Hepatic stellate cell (primary cell): ENCODE results near the gene THPO.

Experiments
- DNase-seq: peaks from one replicate; pipeline ENCODE4 v3.0.0; 2011; ENCODE audit warnings: low spot score

Gene THPO

DNA sequence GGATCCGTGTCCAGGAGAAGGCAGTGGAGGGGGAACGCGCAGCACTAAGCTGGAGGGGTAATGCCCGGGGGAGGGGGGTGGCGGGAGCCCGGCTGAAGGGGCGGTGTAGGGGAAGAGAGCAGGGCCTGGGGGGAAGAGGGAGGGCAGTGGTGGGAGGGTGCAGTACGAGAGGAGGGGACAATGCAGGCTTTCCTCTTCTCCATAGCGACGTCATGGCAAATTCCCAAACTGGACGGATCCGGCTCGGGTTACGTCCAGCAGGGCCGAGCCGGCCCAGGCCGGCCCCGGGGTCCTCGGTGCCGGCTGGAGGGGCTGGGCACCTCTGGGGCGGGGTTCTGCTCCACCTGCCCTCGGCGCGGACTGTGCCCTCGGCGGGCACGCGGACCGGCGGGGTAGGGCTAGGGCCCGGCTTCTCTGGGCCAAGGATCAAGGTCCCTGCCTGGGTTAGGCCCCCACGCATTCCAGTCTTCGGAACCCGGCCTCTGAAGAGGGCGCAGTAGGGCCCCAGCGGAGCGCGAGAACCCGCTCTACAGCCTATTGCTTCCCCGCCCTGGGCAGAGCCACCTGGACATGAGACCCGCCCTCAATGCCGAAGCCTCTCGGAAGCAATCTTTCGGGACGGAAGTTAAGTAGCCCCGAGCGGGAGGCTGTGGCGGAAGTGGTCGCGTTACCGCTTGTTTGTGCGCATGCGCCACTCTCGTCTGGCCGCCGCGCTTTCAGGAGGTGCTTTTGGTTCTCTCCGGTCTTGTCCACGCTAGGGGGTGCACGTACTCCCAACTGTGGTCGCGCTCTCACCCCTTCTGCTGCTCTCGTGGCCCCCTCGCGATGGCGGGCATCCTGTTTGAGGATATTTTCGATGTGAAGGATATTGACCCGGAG lies 15.1 kb downstream of the THPO start:
- DNase-seq: peak; percentile 97

GRCh38 chr3:184361932-184362667 lies 15.9 kb downstream of the THPO start:
- peak; percentile 75 for DNase-seq

DNA sequence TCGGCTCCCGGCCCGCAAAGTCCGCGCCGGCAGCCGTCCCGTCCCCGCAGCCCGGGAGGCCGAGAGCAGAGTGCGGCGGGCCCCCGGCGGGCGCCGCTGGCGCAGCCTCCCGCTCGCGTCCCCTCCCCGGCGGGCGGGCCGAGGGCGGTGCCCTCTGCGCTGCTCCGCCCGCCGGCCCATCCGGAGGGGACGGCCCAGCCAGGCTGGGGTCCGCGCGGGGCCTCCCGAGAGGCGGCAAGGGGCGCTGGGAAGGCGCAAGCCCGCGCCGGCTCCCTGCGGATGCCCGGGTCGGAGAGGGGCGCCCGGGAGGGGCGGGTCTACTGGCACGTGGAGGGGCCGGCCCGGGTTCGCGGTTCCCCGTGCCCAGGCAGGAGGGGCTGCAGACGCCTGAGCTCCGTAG lies 16.5 kb downstream of the THPO start, which contains the start of the genes CLCN2 and POLR2H:
TSS of gene CLCN2 (minus strand) at position 74 of the 400 bp plus-strand sequence. CDS start 126 bp downstream, outside the sequence.
TSS of gene POLR2H (plus strand) at position 179 of the 400 bp plus-strand sequence. CDS start 1,783 bp downstream, outside the sequence.
- peak; percentile 68 for DNase-seq

GRCh38 chr3:184360929-184361531 lies 17.0 kb downstream of the THPO start:
- DNase-seq: no peak

- no peak for DNase-seq
These were observed 17.7 kb downstream of the THPO start for GRCh38 chr3:184360070-184360928.

DNA sequence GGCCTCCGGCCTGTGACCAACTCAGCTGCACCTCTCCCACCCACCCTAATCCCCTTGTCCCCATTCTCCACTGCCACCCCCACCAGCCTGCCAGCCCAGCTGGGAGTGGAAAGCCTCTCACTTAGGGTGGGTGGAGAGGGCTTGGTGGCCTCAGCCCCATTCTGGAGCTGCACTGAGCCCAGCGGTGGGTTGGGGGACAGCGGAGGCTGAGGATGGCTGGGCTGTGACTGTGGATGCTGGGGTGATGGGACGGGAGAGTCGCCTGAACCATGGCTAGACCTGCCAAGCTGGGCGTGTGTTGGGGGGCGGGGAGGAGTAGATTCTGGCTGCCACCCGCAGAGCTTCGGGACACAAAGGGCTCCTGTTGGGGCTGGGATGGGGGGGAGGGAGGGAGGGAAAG lies 18.4 kb downstream of the THPO start:
- DNase-seq: no peak

DNA sequence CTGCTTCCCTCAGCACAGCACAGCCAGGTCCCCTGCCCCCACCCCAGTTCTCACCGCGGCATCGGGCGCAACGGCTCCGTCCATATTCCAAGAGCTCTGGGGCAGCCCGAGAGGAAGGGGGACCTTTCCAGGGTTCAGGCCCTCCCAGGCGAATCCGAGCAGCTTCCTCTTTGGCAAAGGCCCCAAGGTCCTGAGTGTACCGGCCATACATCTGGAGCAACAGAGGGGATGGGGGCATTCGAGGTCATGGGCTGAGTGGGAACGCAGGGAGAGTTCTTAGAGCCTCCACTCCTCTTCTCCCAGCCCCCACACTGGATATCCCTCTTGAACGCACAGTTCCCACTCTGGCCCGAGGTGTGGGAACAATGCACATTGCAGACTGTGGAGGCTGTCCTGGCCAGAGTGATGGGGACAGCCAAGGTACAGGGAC lies 19.1 kb downstream of the THPO start:
- DNase-seq: no peak

DNA sequence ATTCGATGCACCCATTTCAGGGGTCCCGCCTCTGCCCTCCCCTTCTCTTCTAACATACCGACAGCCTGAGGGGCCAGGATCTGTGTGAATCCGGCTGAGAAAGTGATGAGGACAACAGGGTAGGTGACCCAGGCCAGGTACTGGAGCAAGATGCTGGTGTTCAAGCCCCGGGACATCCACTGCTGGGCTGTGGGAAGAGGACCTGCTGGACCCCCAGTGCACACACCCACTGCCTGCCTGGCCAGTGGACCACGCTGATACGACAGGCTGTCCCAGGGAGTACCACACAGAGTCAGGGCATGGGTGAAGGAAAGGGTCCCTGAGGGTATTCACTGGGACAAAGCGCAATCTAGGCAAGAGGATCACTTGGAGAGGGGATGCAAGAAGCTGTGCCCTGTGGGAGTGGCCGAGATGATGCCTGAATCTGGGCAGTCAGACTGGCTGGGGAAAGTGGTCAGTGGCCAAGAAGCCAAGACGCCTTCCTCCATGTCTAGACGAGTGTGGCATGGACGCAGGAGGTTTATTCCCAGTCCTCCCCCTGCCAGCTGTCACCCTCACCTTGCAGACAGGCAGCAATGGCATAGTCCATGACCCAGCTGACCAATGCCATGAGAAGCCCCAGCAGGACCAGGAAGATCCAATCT lies 19.8 kb downstream of the THPO start:
- no peak for DNase-seq

GRCh38 chr3:184357248-184358123 lies 20.5 kb downstream of the THPO start:
- no peak for DNase-seq

DNA sequence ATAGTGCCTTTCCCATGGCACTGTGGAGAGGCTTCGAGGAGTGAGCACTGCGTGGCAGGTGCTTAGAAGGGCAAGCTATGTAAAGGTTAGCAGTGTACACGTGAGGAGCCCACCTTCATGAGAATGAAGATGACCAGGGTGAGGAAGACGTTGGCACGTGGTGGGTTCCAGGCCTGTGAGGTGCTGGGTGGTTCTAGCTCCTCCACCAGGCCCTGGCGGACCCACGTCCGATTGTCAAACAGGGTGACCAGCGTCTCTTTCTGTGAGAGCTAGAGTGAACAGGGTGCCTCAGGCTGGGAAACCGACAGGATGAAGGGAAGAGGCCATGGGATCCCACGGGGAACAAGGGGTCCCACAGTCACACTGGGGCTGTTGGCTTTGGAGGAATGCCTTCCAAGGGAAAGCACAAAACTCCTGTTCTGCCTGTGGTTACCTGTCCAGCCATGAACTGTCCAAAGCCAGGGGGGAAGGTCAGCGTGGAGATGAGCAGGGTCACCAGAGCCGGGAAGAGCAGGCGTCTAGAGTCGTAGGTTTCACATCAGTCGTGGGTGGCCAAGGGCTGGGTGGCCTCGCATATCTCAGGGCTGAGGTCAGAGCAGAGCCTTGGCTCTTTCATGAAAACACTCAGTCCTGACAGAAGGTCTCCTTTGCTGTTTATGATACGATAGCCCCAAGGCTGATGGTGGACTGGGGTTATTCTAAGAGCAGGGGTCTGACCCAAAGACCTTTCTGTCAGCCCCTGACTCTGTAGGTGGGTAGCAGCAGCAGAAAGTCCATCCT lies 22.6 kb downstream of the THPO start:
- no peak for DNase-seq

- no peak for DNase-seq
These were observed 23.3 kb downstream of the THPO start for GRCh38 chr3:184354754-184355153.

- peak; percentile 65 for DNase-seq
These were observed 23.8 kb downstream of the THPO start for GRCh38 chr3:184354121-184354728.

DNA sequence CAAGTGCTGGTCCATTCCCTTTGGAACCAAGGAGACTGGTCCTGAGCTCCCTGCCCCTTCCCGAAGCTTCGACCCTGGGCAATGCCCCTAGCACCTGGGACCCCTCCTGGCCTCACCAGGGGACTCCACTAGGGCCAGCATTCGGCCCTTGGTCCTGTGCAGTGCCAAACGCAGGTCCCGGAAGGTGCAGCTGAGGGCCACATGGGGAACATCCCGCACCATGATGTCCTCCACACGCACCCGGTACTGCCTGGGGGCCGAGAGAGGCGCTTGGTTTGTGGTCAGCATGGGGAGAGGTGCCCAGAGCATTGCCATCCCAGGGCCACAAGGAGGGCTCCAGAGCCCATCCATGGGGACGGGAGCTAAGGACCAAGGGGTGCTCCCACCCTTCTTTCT lies 24.5 kb downstream of the THPO start:
- no peak for DNase-seq

GRCh38 chr3:184352897-184353545 lies 25.0 kb downstream of the THPO start:
- DNase-seq: no peak

DNA sequence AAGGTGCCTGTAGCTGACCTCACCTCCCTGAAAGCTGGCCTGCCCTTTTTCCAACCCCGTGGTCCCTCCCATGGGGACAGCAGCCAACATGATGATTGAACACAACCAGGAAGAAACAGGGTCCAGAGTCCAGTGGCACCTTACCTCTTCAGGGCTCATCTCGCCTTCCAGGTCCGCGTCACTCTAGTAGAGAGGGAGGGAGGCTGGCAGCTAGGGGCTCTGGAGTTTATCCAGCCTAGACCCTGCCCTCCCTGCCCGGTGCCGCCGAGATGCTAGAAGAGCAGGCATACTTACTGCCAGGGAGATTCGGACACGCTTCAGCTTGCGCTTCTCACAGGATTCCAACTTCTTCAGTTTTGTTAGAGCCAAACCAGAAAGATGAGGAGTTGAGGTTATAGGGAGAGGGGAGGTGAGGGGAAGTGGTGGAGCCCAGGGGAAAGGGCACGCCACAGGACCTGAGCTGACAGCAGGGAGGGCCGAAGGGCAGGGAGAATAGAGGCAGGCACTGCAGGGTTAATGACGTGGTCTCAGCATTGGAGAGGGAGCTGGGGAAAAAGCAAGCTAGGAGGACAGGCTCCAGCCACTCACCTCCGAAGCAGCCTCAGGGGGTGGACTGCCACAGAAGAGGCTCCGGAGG lies 25.7 kb downstream of the THPO start:
- no peak for DNase-seq

- no peak for DNase-seq
These were observed 26.4 kb downstream of the THPO start for GRCh38 chr3:184351511-184352148.

DNA sequence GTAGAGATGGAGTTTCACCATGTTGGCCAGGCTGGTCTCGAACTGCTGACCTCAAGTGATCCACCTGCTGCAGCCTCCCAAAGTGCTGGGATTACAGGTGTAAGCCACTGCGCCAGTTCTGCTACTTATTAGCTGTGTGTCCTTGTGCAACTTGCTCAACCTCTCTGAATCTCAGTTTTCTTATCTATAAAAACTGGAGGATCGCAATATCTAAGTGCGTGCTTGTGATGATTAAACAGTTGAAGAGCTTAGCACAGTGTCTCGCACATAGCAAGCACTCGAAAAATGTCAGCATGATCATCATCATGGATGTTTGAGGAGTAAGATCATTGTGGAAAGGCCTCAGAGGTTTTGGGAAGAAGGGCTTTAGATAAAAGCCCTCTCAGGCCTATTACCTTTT lies 27.4 kb downstream of the THPO start:
- DNase-seq: no peak
